ENCODE results near the gene TNFRSF18.

Gene TNFRSF18

DNA sequence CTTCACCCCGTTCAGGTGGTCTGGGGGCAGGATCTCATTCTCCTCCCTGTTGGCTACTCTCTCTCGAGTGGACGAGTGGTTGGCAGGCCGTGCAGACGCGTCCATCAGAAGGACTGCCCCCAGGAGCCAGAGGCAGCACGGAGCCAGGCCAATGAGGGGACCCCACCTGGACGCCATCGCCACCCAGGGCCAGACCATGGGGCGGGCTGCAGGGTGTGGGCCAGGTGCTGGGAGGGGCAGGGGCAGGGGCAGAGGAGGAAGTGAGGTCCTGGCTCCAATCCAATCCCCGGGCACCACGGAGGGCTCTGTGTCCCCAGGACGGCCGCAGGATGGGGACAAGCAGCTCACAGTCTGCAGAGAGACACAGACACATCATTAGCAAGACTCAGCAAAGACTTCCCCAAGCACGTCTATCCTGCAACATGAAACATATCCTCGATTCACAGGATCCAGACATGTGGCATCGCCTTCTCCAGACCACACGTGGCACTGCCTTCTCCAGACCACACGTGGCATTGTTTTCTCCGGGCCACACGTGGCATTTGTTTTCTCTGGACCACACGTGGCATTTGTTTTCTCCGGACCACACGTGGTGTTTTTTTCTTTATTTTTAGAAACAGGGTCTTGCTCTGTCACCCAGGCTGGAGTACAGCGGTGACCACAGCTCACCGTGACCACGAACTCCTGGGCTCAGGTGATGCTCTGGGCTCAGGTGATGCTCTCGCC, 22.4 kb upstream of the TNFRSF18 start:
- Histone ChIP-seq H3K9me3 (no peaks in the 10 kb centered on the region), H3K4me1 (peaks cover 36% of the 10 kb centered on the region), H3K4me3 (no peak overlapping the region), H3K27me3 (no peaks in the 10 kb centered on the region), H4K20me1 (peaks cover 86% of the 10 kb centered on the region), H3K27ac (no peak overlapping the region), H3K36me3 (peaks cover 65% of the 10 kb centered on the region), H3K4me2 (no peak overlapping the region), H3K9ac (no peak overlapping the region)
- no peak for TF ChIP-seq Cebpa-rat (IDR thresholded peaks at IDR 0.05)

GRCh38 chr1:1228187-1228586, 21.8 kb upstream of the TNFRSF18 start:
- Histone ChIP-seq H4K20me1 (peaks cover 84% of the 10 kb centered on the region), H3K27ac (no peak overlapping the region), H3K4me3 (no peak overlapping the region), H3K4me2 (no peak overlapping the region), H3K4me1 (peaks cover 30% of the 10 kb centered on the region), H3K9ac (no peak overlapping the region), H3K9me3 (no peaks in the 10 kb centered on the region), H3K36me3 (peaks cover 68% of the 10 kb centered on the region), H3K27me3 (no peaks in the 10 kb centered on the region)
- TF ChIP-seq Cebpa-rat (IDR thresholded peaks at IDR 0.05) = no peak

- Histone ChIP-seq H4K20me1 (peaks cover 86% of the 10 kb centered on the region), H3K36me3 (peaks cover 76% of the 10 kb centered on the region), H3K4me3 (no peak overlapping the region)
Measured at GRCh38 chr1:1227386-1227785, 21.0 kb upstream of the TNFRSF18 start.

DNA sequence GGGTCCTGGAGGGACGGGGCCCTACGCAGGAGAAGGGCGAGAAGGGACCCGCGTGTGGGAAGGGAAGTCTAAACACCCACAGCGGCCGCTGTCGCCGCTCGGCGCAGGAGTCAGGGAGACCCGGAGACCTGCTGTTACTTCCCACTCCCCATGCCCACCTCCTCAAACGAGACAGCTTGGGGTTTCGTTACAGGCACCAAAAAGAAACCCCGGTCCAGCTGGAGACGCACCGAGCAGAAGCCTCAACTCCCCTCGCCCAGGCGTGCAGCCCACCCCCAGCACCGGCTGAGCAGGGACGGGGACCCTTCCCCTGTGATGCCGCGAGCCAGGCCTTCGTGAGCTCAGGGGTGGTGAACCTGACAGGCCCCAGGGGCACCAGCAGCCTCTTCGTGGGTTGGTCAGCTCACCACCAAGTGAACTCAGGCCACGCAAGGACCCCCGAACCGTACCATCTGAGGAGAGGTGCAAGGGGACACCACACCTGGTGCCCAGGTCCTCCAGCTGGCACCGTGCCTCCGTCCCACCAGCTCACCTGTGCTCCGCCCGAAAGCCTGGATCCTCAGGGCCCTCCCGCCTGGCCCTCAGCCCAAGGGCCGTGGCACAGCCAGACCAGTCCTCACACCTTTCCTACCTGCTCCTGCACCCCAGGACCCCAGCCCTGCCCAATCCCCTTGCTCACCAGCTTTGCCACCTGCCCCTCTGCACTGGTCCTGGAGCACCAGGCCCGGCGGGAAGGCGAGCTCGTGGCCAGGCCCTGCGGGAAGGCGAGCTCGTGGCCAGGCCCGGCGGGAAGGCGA, 20.4 kb upstream of the TNFRSF18 start:
- Histone ChIP-seq H3K4me2 (no peak overlapping the region), H3K36me3 (peaks cover 82% of the 10 kb centered on the region), H3K27ac (no peak overlapping the region), H3K4me3 (no peak overlapping the region), H3K27me3 (no peaks in the 10 kb centered on the region), H3K4me1 (peaks cover 20% of the 10 kb centered on the region), H3K9ac (no peak overlapping the region), H3K9me3 (no peaks in the 10 kb centered on the region), H4K20me1 (peaks cover 90% of the 10 kb centered on the region)
- no peak for TF ChIP-seq Cebpa-rat (IDR thresholded peaks at IDR 0.05)

More at GRCh38 chr1:1227386-1227785, 21.0 kb upstream of the TNFRSF18 start:
- Histone ChIP-seq H3K9ac (no peak overlapping the region), H3K4me1 (peaks cover 22% of the 10 kb centered on the region), H3K27me3 (no peaks in the 10 kb centered on the region), H3K27ac (no peak overlapping the region), H3K9me3 (no peaks in the 10 kb centered on the region), H3K4me2 (no peak overlapping the region)
- TF ChIP-seq Cebpa-rat (IDR thresholded peaks at IDR 0.05) = no peak

DNA sequence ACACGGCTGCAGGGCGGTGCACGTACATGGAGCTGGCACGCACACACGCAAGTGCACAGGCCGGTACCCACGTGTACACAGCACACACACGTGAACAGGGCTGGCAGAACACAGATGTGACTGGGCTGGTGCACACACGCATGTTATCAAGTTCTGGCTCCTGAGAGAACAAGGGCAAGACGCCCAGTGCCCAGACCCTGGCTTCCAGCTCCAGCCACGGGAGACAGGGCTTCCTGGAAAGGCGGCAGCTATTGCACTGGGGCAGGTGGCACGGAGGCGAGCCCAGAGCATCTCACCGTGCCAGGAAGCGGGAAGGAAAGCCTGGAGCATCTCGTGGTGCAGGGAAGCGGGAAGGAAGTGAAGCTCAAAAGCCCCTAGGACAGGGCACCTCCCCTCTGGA, 19.5 kb upstream of the TNFRSF18 start:
- H3K4me2 ChIP-seq = no peak overlapping the region

GRCh38 chr1:1225238-1225845, 18.9 kb upstream of the TNFRSF18 start:
- Histone ChIP-seq H3K27ac (no peak overlapping the region), H3K9ac (no peak overlapping the region), H3K36me3 (peaks cover 97% of the 10 kb centered on the region), H4K20me1 (peaks cover 96% of the 10 kb centered on the region), H3K9me3 (no peaks in the 10 kb centered on the region), H3K27me3 (no peaks in the 10 kb centered on the region), H3K4me1 (peaks cover 12% of the 10 kb centered on the region), H3K4me2 (no peak overlapping the region), H3K4me3 (no peak overlapping the region)
- no peak for TF ChIP-seq Cebpa-rat (IDR thresholded peaks at IDR 0.05)

More for the DNA sequence above, 19.5 kb upstream of the TNFRSF18 start:
- peaks cover 91% of the 10 kb centered on the region for H3K36me3 ChIP-seq
- H3K27ac ChIP-seq = no peak overlapping the region
- H3K27me3 ChIP-seq = no peaks in the 10 kb centered on the region
- peaks cover 18% of the 10 kb centered on the region for H3K4me1 ChIP-seq
- H3K9ac ChIP-seq = no peak overlapping the region
- H3K4me3 ChIP-seq = no peak overlapping the region
- peaks cover 96% of the 10 kb centered on the region for H4K20me1 ChIP-seq
- TF ChIP-seq Cebpa-rat (IDR thresholded peaks at IDR 0.05) = no peak
- no peaks in the 10 kb centered on the region for H3K9me3 ChIP-seq

DNA sequence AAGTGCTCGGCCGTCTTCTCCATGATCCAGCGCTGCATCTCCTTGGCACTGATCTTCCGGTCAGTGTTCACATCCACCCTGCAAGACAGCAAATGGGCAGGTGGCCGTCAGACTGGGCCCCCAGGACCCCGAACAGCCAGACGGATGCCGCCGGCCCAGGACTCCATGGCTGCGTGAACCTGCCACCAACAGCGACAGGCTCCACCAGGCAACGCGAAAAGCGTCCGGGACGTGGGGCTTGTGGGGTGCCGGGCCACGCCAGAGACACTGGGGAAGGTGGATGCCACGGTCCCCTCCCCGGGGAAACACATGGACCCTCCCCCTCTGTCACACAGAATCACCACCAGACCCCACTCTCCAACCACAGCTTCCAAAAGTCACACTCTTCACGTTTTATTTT, 17.5 kb upstream of the TNFRSF18 start:
- H4K20me1 ChIP-seq = peaks cover 94% of the 10 kb centered on the region
- no peak overlapping the region for H3K9ac ChIP-seq
- no peaks in the 10 kb centered on the region for H3K27me3 ChIP-seq
- no peak overlapping the region for H3K27ac ChIP-seq
- no peak overlapping the region for H3K4me3 ChIP-seq
- no peak overlapping the region for H3K4me2 ChIP-seq
- H3K36me3 ChIP-seq = peaks cover 99% of the 10 kb centered on the region
- TF ChIP-seq Cebpa-rat (IDR thresholded peaks at IDR 0.05) = no peak
- H3K9me3 ChIP-seq = no peaks in the 10 kb centered on the region
- no peaks in the 10 kb centered on the region for H3K4me1 ChIP-seq

- Histone ChIP-seq H3K4me2 (no peak overlapping the region), H3K9me3 (no peaks in the 10 kb centered on the region), H3K27ac (no peak overlapping the region), H3K4me1 (no peaks in the 10 kb centered on the region), H3K9ac (no peak overlapping the region), H3K4me3 (no peak overlapping the region), H3K36me3 (peaks cover 99% of the 10 kb centered on the region), H3K27me3 (no peaks in the 10 kb centered on the region), H4K20me1 (peaks cover 94% of the 10 kb centered on the region)
- no peak for TF ChIP-seq Cebpa-rat (IDR thresholded peaks at IDR 0.05)
Measured at GRCh38 chr1:1223321-1223720, 16.9 kb upstream of the TNFRSF18 start.

DNA sequence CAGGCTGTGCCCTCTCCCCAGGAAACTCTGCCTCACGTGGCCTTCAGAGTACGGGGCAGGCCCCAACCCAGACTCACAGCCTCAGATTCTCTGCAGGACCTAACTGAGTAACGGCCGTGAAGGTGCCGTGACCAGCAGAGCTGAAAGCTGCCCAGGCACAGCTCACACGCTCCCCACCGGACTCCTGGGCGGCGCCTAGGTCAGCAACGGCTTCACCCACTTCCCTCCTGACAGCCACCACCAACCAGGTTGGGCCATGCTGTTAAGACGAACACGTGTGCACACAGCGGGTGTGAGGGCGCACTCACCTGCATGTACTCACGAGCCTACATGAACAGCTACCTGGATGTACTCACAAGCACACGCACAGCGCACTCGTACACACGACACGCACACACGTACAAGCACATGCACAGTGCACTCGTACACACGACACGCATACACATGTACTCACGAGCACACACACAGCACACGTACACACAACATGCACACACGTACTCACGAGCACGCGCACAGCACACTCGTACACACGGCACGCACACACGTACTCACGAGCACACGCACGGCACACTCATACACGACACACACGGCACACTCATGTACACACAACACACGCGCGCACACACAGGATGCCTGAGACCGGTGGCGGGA, 16.3 kb upstream of the TNFRSF18 start:
- no peak overlapping the region for H3K27ac ChIP-seq
- H4K20me1 ChIP-seq = peaks cover 94% of the 10 kb centered on the region
- H3K36me3 ChIP-seq = peaks cover 99% of the 10 kb centered on the region
- no peaks in the 10 kb centered on the region for H3K4me1 ChIP-seq
- no peak overlapping the region for H3K4me2 ChIP-seq
- no peaks in the 10 kb centered on the region for H3K27me3 ChIP-seq
- H3K9me3 ChIP-seq = no peaks in the 10 kb centered on the region
- TF ChIP-seq Cebpa-rat (IDR thresholded peaks at IDR 0.05) = no peak
- H3K4me3 ChIP-seq = no peak overlapping the region
- H3K9ac ChIP-seq = no peak overlapping the region
